Measurements from ENCODE around the gene C10orf62.

Gene C10orf62

DNA sequence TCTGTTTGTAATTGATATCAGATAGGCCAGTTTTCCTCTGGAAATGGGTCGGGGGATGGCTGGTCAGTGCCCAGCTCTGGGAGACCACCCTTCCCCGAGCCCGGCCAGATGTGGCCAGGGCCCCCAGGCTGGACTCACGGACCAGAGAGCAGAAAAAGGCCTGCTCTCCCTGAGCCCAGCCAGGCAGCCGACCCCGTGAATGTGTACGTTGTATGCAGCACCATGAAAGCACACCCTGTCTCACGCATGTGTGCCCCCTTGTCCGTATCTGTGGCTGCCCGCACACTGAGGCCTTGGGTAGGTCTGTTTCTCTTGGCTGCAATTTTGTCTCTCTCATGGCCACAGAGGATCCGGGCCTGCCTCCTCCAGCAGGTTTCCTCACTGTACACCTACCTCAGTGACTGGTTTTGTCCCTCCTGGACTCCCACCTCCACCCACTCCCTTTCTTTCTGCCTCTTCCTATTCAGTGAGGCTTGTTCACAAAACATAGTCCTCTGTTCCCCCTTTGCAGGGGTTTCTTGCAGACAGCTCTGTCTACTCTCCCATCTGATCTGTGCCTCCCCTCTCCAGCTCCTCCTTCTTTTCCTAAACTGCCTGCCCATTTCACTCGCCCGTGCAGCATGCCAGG is 40.6 kb upstream of the C10orf62 start:
- Histone ChIP-seq H3K4me3 (replicated peaks; ENCODE audit: insufficient read depth, low read length) (no peak overlapping the region), H3K27me3 (ENCODE audit: insufficient read depth, poor library complexity, severe bottlenecking) (no peaks in the 10 kb centered on the region), H3K27ac (replicated peaks) (no peak overlapping the region)
- TF ChIP-seq CTCF (IDR thresholded peaks at IDR 0.05; ENCODE audit: insufficient read depth, low read length): no peak
- no peak for TF ChIP-seq SPI1 (IDR thresholded peaks at IDR 0.05; ENCODE audit: borderline replicate concordance, low read depth)
- no peak for TF ChIP-seq GABPA (IDR thresholded peaks at IDR 0.05; ENCODE audit: low read depth)
- TF ChIP-seq, protein P1, sequence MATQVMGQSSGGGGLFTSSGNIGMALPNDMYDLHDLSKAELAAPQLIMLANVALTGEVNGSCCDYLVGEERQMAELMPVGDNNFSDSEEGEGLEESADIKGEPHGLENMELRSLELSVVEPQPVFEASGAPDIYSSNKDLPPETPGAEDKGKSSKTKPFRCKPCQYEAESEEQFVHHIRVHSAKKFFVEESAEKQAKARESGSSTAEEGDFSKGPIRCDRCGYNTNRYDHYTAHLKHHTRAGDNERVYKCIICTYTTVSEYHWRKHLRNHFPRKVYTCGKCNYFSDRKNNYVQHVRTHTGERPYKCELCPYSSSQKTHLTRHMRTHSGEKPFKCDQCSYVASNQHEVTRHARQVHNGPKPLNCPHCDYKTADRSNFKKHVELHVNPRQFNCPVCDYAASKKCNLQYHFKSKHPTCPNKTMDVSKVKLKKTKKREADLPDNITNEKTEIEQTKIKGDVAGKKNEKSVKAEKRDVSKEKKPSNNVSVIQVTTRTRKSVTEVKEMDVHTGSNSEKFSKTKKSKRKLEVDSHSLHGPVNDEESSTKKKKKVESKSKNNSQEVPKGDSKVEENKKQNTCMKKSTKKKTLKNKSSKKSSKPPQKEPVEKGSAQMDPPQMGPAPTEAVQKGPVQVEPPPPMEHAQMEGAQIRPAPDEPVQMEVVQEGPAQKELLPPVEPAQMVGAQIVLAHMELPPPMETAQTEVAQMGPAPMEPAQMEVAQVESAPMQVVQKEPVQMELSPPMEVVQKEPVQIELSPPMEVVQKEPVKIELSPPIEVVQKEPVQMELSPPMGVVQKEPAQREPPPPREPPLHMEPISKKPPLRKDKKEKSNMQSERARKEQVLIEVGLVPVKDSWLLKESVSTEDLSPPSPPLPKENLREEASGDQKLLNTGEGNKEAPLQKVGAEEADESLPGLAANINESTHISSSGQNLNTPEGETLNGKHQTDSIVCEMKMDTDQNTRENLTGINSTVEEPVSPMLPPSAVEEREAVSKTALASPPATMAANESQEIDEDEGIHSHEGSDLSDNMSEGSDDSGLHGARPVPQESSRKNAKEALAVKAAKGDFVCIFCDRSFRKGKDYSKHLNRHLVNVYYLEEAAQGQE (IDR thresholded peaks at IDR 0.05; ENCODE audit: insufficient replicate concordance, low read depth): no peak
- TF ChIP-seq POLR2AphosphoS5 (IDR thresholded peaks at IDR 0.05; ENCODE audit: low read depth): no peak
- DNase-seq (ENCODE audit: low read depth in 1 of 2, low spot score in 1 of 2): no peak

DNA sequence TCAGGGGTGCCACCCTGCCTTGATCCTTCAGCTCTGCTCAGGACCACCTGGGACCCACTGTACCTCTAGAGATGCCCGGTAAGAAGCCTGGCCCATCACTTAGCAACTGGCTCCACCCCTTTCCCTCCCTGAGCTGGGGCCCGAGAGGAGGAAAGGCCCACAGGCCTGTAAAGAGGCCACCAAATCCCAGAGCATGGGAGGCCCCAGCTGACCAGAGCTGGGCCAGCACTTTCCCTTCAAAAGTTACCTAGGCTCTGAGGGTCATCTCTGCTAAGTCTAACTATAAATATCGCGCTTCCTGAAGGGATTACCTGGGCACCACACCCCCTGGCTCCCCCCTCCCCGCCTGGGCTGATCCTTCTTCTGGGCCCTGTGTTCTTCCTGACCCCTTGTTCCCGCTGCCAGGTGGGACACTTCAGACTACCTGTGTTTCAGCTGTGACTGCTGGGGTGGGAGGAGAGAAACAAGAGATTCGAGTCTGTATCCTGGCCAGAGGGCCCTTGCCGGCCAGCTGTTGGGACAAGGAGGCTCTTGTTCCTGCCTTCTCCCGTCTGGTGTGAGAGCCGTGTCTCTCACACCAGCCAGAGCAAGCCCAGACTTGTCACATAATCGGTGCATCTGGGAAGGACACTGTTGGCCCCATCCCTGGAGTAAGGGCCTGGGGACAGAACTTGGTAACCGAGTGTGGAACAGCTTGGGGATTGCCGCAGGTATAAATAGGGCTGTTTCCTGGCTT is 39.8 kb upstream of the C10orf62 start:
- H3K4me3 ChIP-seq (replicated peaks; ENCODE audit: insufficient read depth, low read length): no peak overlapping the region
- TF ChIP-seq GABPA (IDR thresholded peaks at IDR 0.05; ENCODE audit: low read depth) (no peak), POLR2AphosphoS5 (IDR thresholded peaks at IDR 0.05; ENCODE audit: low read depth) (no peak), SPI1 (IDR thresholded peaks at IDR 0.05; ENCODE audit: borderline replicate concordance, low read depth) (no peak), CTCF (IDR thresholded peaks at IDR 0.05; ENCODE audit: insufficient read depth, low read length) (no peak)
- TF ChIP-seq, protein P1 (IDR thresholded peaks at IDR 0.05; ENCODE audit: insufficient replicate concordance, low read depth): no peak
- no peaks in the 10 kb centered on the region for H3K27me3 ChIP-seq (ENCODE audit: insufficient read depth, poor library complexity, severe bottlenecking)
- DNase-seq (ENCODE audit: low read depth in 1 of 2, low spot score in 1 of 2): no peak
- no peak overlapping the region for H3K27ac ChIP-seq (replicated peaks)

GRCh38 chr10:97550336-97551149 is 39.0 kb upstream of the C10orf62 start:
- no peak for DNase-seq (ENCODE audit: low read depth in 1 of 2, low spot score in 1 of 2)
- no peak for TF ChIP-seq GABPA (IDR thresholded peaks at IDR 0.05; ENCODE audit: low read depth)
- TF ChIP-seq, protein P1 (IDR thresholded peaks at IDR 0.05; ENCODE audit: insufficient replicate concordance, low read depth): no peak
- no peak for TF ChIP-seq CTCF (IDR thresholded peaks at IDR 0.05; ENCODE audit: insufficient read depth, low read length)
- no peak for TF ChIP-seq SPI1 (IDR thresholded peaks at IDR 0.05; ENCODE audit: borderline replicate concordance, low read depth)
- Histone ChIP-seq H3K27me3 (ENCODE audit: insufficient read depth, poor library complexity, severe bottlenecking) (no peaks in the 10 kb centered on the region), H3K27ac (replicated peaks) (no peak overlapping the region), H3K4me3 (replicated peaks; ENCODE audit: insufficient read depth, low read length) (no peak overlapping the region)
